HCT116 (cell line): ENCODE results near the gene OCA2.

Experiments
- ATF3 ChIP-seq: IDR thresholded peaks from 2 replicates; pipeline ENCODE4 v1.6.1; 2012
- CTCF ChIP-seq, 3 experiments: fragments of 200-600 bp in 1 of 3; sonication (generic) in 1 of 3; IDR thresholded peaks in 2 of 3; conservative IDR thresholded peaks in 1 of 3; 2 replicates each; pipeline ENCODE4 v1.5.1; 2012 to 2017; ENCODE audit warnings: low read depth in 2 of 3, low read length in 2 of 3, antibody characterized with exemption in 1 of 3, borderline replicate concordance in 1 of 3, control low read depth in 1 of 3, mild to moderate bottlenecking in 1 of 3, mixed read lengths in 1 of 3, mixed run types in 1 of 3, moderate library complexity in 1 of 3; ENCODE audit not compliant: insufficient read depth in 1 of 3
- EZH2 ChIP-seq: fragments of 200-600 bp; sonication (generic); IDR thresholded peaks from 2 replicates; pipeline ENCODE4 v1.6.1; 2017; ENCODE audit warnings: antibody characterized with exemption, mixed run types
- EZH2phosphoT487 ChIP-seq: fragments of 200-600 bp; IDR thresholded peaks from 2 replicates; pipeline ENCODE4 v1.6.1; 2018; ENCODE audit warnings: antibody characterized with exemption, borderline replicate concordance
- JUND ChIP-seq: IDR thresholded peaks from 2 replicates; pipeline ENCODE4 v1.6.1; 2012
- POLR2A ChIP-seq: IDR thresholded peaks from 2 replicates; pipeline ENCODE4 v1.7.0; 2011; ENCODE audit warnings: borderline replicate concordance; ENCODE audit not compliant: insufficient read depth, insufficient read length; ENCODE audit errors: extremely low read depth
- POLR2AphosphoS5 ChIP-seq: IDR thresholded peaks from 2 replicates; pipeline ENCODE4 v1.6.1; 2011; ENCODE audit warnings: mild to moderate bottlenecking, low read depth, low read length, moderate library complexity
- RAD21 ChIP-seq: IDR thresholded peaks from 2 replicates; pipeline ENCODE4 v1.6.1; 2012; ENCODE audit warnings: low read depth, mild to moderate bottlenecking
- REST ChIP-seq: IDR thresholded peaks from 2 replicates; pipeline ENCODE4 v1.6.1; 2012; ENCODE audit warnings: low read depth
- SP1 ChIP-seq: IDR thresholded peaks from 2 replicates; pipeline ENCODE4 v1.6.1; 2012; ENCODE audit warnings: low read depth
- ZBTB33 ChIP-seq: IDR thresholded peaks from 2 replicates; pipeline ENCODE4 v1.6.1; 2011; ENCODE audit warnings: mild to moderate bottlenecking, low read length, moderate library complexity; ENCODE audit not compliant: insufficient replicate concordance; ENCODE audit errors: extremely low read depth
- ZNF274 ChIP-seq: fragments of 200-500 bp; sonication (Bioruptor generic); IDR thresholded peaks from 2 replicates; pipeline ENCODE4 v1.6.1; 2014; ENCODE audit warnings: mild to moderate bottlenecking, low read depth, low read length, inconsistent platforms

- TF ChIP-seq CTCF (IDR thresholded peaks at IDR 0.05 in 2 of 3, conservative IDR thresholded peaks at IDR 0.05 in 1 of 3; ENCODE audit: borderline replicate concordance in 1 of 3, insufficient read depth in 1 of 3, low read depth in 2 of 3, low read length in 2 of 3) (no peak), POLR2A (no peak), EZH2phosphoT487 (no peak), POLR2AphosphoS5 (no peak), ATF3 (no peak), JUND (no peak), RAD21 (no peak), EZH2 (no peak), ZNF274 (no peak), ZBTB33 (no peak), REST (no peak), SP1 (no peak)
These were observed 10.7 kb upstream of the OCA2 start for GRCh38 chr15:28109626-28110455.
